Measurements from ENCODE around the gene SLC26A3. TPM values are rescaled to one million over a fixed set of nuclear protein-coding genes. Genes with fewer than 3 reads are reported as not detected.

SLC26A3 gene
- total and polyA plus RNA-seq, 2 of the 8 experiments (the other 6 are each of a cell fraction or from before 2014, with no cell fraction given) = not detected

GRCh38 chr7:107847168-107847835 lies 44.3 kb upstream of the SLC26A3 start (continued):
- TF ChIP-seq CHD7 (IDR thresholded peaks at IDR 0.05; ENCODE audit: insufficient replicate concordance, low read length) (no peak), EGR1 (IDR thresholded peaks at IDR 0.05; ENCODE audit: borderline replicate concordance, low read depth, low read length) (no peak), USF2 (IDR thresholded peaks at IDR 0.05; ENCODE audit: low read length) (no peak), SAP30 (IDR thresholded peaks at IDR 0.05; ENCODE audit: insufficient read depth, insufficient replicate concordance, low read length) (no peak), TCF12 (IDR thresholded peaks at IDR 0.05; ENCODE audit: low read depth, low read length) (no peak), BACH1 (IDR thresholded peaks at IDR 0.05; ENCODE audit: low read length) (no peak), CBX5 (IDR thresholded peaks at IDR 0.05; ENCODE audit: low read depth, low read length) (no peak), CHD1 (IDR thresholded peaks at IDR 0.05; ENCODE audit: low read depth, low read length) (no peak), SIRT6 (IDR thresholded peaks at IDR 0.05; ENCODE audit: low read length) (no peak), NANOG (IDR thresholded peaks at IDR 0.05; ENCODE audit: insufficient read depth, low read depth, low read length, poor library complexity, severe bottlenecking) (no peak)
